ENCODE results near the gene HMGCL. TPM values are rescaled to one million over a fixed set of nuclear protein-coding genes. Genes with fewer than 3 reads are reported as not detected.
"Not testable (repeated sequence)": the region's sequence is repeated elsewhere in the genome, so short reads cannot be mapped to it uniquely, and the experiment has no call there.

HMGCL gene
- polyA plus RNA-seq, 1 donor = 66.3 TPM

GRCh38 chr1:23862640-23863039, 37.4 kb upstream of the HMGCL start:
- DNase-seq = no peak
- Histone ChIP-seq H3K9me3 (ENCODE audit: control insufficient read depth, low read depth, low read length) (no peaks in the 10 kb centered on the region), H3K36me3 (ENCODE audit: control insufficient read depth, insufficient read depth, low read length) (peaks cover 41% of the 10 kb centered on the region), H3K4me3 (ENCODE audit: low read length) (no peak overlapping the region), H3K4me1 (ENCODE audit: control insufficient read depth, insufficient read depth, low read length) (peaks cover 18% of the 10 kb centered on the region), H3K27ac (ENCODE audit: low read length) (no peak overlapping the region), H3K27me3 (ENCODE audit: control insufficient read depth, insufficient read depth, low read length) (no peaks in the 10 kb centered on the region)
- WGBS (ENCODE audit: insufficient coverage, low lambda C conversion rate) = 86% methylated on average over 1 of the region's 3 CpGs

DNA sequence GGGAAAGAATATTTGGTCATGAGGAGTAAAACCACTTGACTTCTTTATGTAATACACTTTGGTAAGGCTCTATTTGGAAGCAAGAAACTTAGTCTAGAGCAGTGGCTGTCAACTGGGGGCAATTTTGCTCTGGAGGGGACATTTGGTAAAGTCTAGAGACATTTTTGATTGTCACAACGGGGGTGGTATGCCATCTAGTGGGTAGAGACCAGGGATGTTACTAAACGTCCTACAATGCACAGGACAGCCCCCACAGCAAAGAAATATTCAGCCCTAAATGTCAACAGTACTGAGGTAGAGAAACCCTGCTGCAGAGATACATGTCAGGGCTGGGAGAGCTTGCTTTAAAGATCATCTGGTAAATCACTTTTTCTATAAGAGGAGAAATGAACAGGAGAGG, 29.3 kb upstream of the HMGCL start:
- WGBS (ENCODE audit: insufficient coverage, low lambda C conversion rate) = no CpG with 5 or more reads among the region's 2 CpGs

GRCh38 chr1:23853124-23853523, 27.9 kb upstream of the HMGCL start:
- H3K36me3 ChIP-seq (ENCODE audit: control insufficient read depth, insufficient read depth, low read length) = peaks cover 25% of the 10 kb centered on the region

More for the DNA sequence above, 29.3 kb upstream of the HMGCL start:
- H3K27ac ChIP-seq (ENCODE audit: low read length) = no peak overlapping the region
- H3K4me3 ChIP-seq (ENCODE audit: low read length) = no peak overlapping the region
- H3K9me3 ChIP-seq (ENCODE audit: control insufficient read depth, low read depth, low read length) = peaks cover 7% of the 10 kb centered on the region
- peaks cover 32% of the 10 kb centered on the region for H3K36me3 ChIP-seq (ENCODE audit: control insufficient read depth, insufficient read depth, low read length)
- DNase-seq = no peak
- no peaks in the 10 kb centered on the region for H3K4me1 ChIP-seq (ENCODE audit: control insufficient read depth, insufficient read depth, low read length)
- H3K27me3 ChIP-seq (ENCODE audit: control insufficient read depth, insufficient read depth, low read length) = no peaks in the 10 kb centered on the region

GRCh38 chr1:23851406-23851805, 26.2 kb upstream of the HMGCL start:
- H3K36me3 ChIP-seq (ENCODE audit: control insufficient read depth, insufficient read depth, low read length) = peaks cover 35% of the 10 kb centered on the region

More at GRCh38 chr1:23853124-23853523, 27.9 kb upstream of the HMGCL start:
- not testable (repeated sequence) for DNase-seq; H3K9me3 ChIP-seq (ENCODE audit: control insufficient read depth, low read depth, low read length); H3K27me3 ChIP-seq (ENCODE audit: control insufficient read depth, insufficient read depth, low read length); H3K4me1 ChIP-seq (ENCODE audit: control insufficient read depth, insufficient read depth, low read length); H3K4me3 ChIP-seq (ENCODE audit: low read length); H3K27ac ChIP-seq (ENCODE audit: low read length)
- no CpG with 5 or more reads among the region's 34 CpGs for WGBS (ENCODE audit: insufficient coverage, low lambda C conversion rate)

DNA sequence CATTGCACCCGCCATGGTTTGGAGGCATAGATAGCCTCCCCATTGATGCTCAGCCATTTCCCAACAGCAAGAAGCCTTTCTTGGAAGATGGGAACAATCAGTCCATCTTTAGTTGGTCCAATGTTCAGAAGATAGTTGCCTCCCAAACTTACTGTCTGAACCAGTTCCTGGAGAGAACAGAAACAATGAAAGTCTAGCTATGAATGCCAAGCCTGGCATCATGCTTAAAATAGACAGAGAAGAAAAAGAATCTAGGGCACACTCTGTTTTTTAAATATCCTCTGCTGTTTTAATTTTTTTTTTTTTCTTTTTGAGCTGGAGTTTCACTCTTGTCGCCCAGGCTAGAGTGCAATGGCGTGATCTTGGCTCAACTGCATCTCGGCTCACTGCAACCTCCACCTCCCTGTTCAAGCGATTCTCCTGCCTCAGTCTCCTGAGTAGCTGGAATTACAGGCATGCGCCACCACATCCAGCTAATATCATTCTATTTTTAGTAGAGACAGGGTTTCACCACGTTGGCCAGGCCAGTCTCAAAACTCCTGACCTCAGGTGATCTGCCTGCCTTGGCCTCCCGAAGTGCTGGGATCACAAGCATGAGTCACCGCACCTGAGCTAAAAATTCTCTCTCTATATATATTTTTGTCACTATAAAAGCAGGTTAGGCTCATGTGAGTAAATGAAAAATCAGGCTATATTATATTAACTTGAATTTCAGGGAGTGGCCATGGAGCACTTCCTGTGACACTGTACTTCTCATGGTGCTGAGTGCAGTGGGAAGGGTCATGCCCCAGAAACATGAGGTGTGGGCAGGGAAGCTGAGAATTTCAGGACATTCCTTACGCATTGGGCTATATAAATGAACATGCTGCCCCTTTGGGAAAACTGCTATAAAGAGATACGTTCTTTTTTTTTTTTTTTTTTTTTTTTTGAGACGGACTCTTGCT, 23.7 kb upstream of the HMGCL start:
- no peak overlapping the region for H3K27ac ChIP-seq (ENCODE audit: low read length)
- H3K36me3 ChIP-seq (ENCODE audit: control insufficient read depth, insufficient read depth, low read length) = peaks cover 38% of the 10 kb centered on the region
- WGBS (ENCODE audit: insufficient coverage, low lambda C conversion rate) = no CpG with 5 or more reads among the region's 12 CpGs

More at GRCh38 chr1:23851406-23851805, 26.2 kb upstream of the HMGCL start:
- not testable (repeated sequence) for DNase-seq; H3K9me3 ChIP-seq (ENCODE audit: control insufficient read depth, low read depth, low read length); H3K27ac ChIP-seq (ENCODE audit: low read length); H3K4me1 ChIP-seq (ENCODE audit: control insufficient read depth, insufficient read depth, low read length); H3K27me3 ChIP-seq (ENCODE audit: control insufficient read depth, insufficient read depth, low read length); H3K4me3 ChIP-seq (ENCODE audit: low read length)

DNA sequence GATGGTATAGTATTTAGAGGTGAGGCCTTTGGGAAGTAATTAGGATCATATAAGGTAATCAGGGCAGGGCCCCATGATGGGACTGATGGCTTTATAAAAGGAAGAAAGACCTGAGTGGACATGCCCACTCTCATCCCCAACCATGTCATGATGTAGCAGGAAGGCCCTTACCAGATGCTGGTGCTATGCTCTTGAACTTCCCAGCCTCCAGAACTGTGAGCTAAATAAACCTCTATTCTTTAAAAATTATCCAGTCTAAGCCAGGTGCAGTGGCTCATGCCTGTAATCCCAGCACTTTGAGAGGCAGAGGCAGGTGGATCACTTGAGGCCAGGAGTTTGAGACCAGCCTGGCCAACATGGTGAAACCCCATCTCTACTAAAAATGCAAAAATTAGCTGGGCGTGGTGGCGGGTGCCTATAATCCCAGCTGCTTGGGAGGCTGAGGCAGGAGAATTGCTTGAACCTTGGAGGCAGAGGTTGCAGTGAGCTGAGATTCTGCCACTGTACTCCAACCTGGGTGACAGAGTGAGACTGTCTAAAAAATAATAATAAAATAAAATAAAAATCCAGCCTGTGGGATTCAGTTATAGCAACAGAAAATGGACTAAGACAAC, 22.4 kb upstream of the HMGCL start:
- not testable (repeated sequence) for H3K4me3 ChIP-seq (ENCODE audit: low read length); H3K27me3 ChIP-seq (ENCODE audit: control insufficient read depth, insufficient read depth, low read length); H3K4me1 ChIP-seq (ENCODE audit: control insufficient read depth, insufficient read depth, low read length); H3K9me3 ChIP-seq (ENCODE audit: control insufficient read depth, low read depth, low read length); DNase-seq; H3K27ac ChIP-seq (ENCODE audit: low read length)
- H3K36me3 ChIP-seq (ENCODE audit: control insufficient read depth, insufficient read depth, low read length) = peaks cover 38% of the 10 kb centered on the region
- no CpG with 5 or more reads among the region's 2 CpGs for WGBS (ENCODE audit: insufficient coverage, low lambda C conversion rate)

More for the DNA sequence above, 23.7 kb upstream of the HMGCL start:
- Histone ChIP-seq H3K27me3 (ENCODE audit: control insufficient read depth, insufficient read depth, low read length) (no peaks in the 10 kb centered on the region), H3K9me3 (ENCODE audit: control insufficient read depth, low read depth, low read length) (peaks cover 7% of the 10 kb centered on the region), H3K4me1 (ENCODE audit: control insufficient read depth, insufficient read depth, low read length) (no peaks in the 10 kb centered on the region), H3K4me3 (ENCODE audit: low read length) (no peak overlapping the region)
- no peak for DNase-seq

- no peaks in the 10 kb centered on the region for H3K4me1 ChIP-seq (ENCODE audit: control insufficient read depth, insufficient read depth, low read length)
- H3K27ac ChIP-seq (ENCODE audit: low read length) = no peak overlapping the region
- no peaks in the 10 kb centered on the region for H3K27me3 ChIP-seq (ENCODE audit: control insufficient read depth, insufficient read depth, low read length)
- H3K9me3 ChIP-seq (ENCODE audit: control insufficient read depth, low read depth, low read length) = no peaks in the 10 kb centered on the region
- no peak overlapping the region for H3K4me3 ChIP-seq (ENCODE audit: low read length)
- DNase-seq = no peak
- WGBS (ENCODE audit: insufficient coverage, low lambda C conversion rate) = 83% methylated on average over 1 of the region's 2 CpGs
- peaks cover 36% of the 10 kb centered on the region for H3K36me3 ChIP-seq (ENCODE audit: control insufficient read depth, insufficient read depth, low read length)
Measured at GRCh38 chr1:23845163-23845562, 19.9 kb upstream of the HMGCL start.

GRCh38 chr1:23843644-23844043, 18.4 kb upstream of the HMGCL start:
- 100% methylated on average over 1 of the region's 5 CpGs for WGBS (ENCODE audit: insufficient coverage, low lambda C conversion rate)
- Histone ChIP-seq H3K36me3 (ENCODE audit: control insufficient read depth, insufficient read depth, low read length) (peaks cover 31% of the 10 kb centered on the region), H3K27ac (ENCODE audit: low read length) (no peak overlapping the region), H3K9me3 (ENCODE audit: control insufficient read depth, low read depth, low read length) (no peaks in the 10 kb centered on the region), H3K4me1 (ENCODE audit: control insufficient read depth, insufficient read depth, low read length) (no peaks in the 10 kb centered on the region), H3K27me3 (ENCODE audit: control insufficient read depth, insufficient read depth, low read length) (no peaks in the 10 kb centered on the region), H3K4me3 (ENCODE audit: low read length) (no peak overlapping the region)
- no peak for DNase-seq

DNA sequence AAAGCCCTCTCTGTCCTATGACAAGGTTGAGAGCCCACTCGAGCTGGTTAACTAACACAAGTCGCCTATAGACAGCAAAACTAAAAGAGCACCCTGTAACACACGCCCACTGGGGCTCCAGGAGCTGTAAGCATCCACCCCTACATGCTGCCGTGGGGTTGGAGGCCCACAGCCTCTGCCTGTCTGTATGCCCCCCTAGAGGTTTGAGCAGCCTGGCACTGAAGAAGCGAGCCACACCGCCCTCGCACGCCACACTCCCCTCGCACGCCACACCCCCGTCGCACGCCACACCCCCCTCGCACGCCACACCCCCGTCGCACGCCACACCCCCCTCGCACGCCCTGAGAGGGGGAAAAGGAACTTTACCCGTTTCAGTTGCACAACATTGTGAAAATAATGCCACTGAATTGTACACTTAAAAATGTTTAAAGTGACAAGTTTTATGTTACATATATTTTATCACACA, 13.2 kb upstream of the HMGCL start:
- H3K9me3 ChIP-seq (ENCODE audit: control insufficient read depth, low read depth, low read length) = no peaks in the 10 kb centered on the region
- no peaks in the 10 kb centered on the region for H3K4me1 ChIP-seq (ENCODE audit: control insufficient read depth, insufficient read depth, low read length)
- H3K4me3 ChIP-seq (ENCODE audit: low read length) = peak overlapping the region; percentile 29
- peaks cover 7% of the 10 kb centered on the region for H3K27me3 ChIP-seq (ENCODE audit: control insufficient read depth, insufficient read depth, low read length)
- H3K27ac ChIP-seq (ENCODE audit: low read length) = no peak overlapping the region
- H3K36me3 ChIP-seq (ENCODE audit: control insufficient read depth, insufficient read depth, low read length) = no peaks in the 10 kb centered on the region
- peak; percentile 55 to 71 for DNase-seq
- no CpG with 5 or more reads among the region's 21 CpGs for WGBS (ENCODE audit: insufficient coverage, low lambda C conversion rate)

DNA sequence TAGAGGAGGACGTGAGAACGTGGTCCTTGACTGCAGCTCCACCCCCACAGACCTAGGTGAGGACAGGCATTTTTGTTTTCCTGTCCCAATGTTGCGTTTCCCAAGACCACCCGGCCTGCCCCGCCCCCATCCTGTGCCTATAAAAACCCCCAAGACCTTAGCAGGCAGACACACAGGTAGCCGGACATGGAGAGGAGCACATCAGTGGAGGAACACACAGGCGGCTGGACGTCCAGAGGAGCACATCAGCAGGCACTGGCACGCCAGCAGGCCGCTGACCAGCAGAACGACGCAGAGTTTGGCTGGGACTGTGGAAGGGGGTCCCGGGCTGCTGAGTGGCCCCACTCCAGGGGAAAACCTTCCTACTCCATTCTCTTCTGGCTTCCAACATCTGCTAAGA, 12.7 kb upstream of the HMGCL start:
- no peaks in the 10 kb centered on the region for H3K36me3 ChIP-seq (ENCODE audit: control insufficient read depth, insufficient read depth, low read length)
- peak overlapping the region; percentile 29 for H3K4me3 ChIP-seq (ENCODE audit: low read length)
- no peak overlapping the region for H3K27ac ChIP-seq (ENCODE audit: low read length)
- H3K27me3 ChIP-seq (ENCODE audit: control insufficient read depth, insufficient read depth, low read length) = peaks cover 7% of the 10 kb centered on the region
- no CpG with 5 or more reads among the region's 13 CpGs for WGBS (ENCODE audit: insufficient coverage, low lambda C conversion rate)
- DNase-seq = peak in 1 of 2 donors; percentile 18
- no peaks in the 10 kb centered on the region for H3K4me1 ChIP-seq (ENCODE audit: control insufficient read depth, insufficient read depth, low read length)
- H3K9me3 ChIP-seq (ENCODE audit: control insufficient read depth, low read depth, low read length) = no peaks in the 10 kb centered on the region

All from large intestine (tissue), 3 donors.